ENCODE data around the gene DYNLT2B. TPM values are rescaled to one million over a fixed set of nuclear protein-coding genes. Genes with fewer than 3 reads are reported as not detected.

The DYNLT2B gene
- total and polyA plus RNA-seq, 2 donors (not counting 3 experiments of a cell fraction or from before 2014, with no cell fraction given), result 9.2 to 13.9 TPM

- intact Hi-C loops (cut with micrococcal nuclease) (no loop called here), dilution Hi-C loops (cut with MboI; ENCODE audit: extremely low pct_ligation_motif_present, low sequenced_read_pairs) (no loop called here)
- BruUV-seq (replicated peaks), result no TSS peak
- Histone ChIP-seq H3K4me3 (replicated peaks in 1 of 3; ENCODE audit: insufficient read depth in 1 of 3, low read depth in 1 of 3, low read length in 3 of 3) (no peak overlapping the region), H3K9me3 (replicated peaks; ENCODE audit: control insufficient read depth, insufficient read depth, low read length) (no peaks in the 10 kb centered on the region), H3K27ac (ENCODE audit: insufficient read depth, low read depth, low read length) (no peak overlapping the region), H3K9me1 (replicated peaks; ENCODE audit: control insufficient read depth, extremely low read depth, insufficient read depth, low read length) (no peaks in the 10 kb centered on the region), H3K9ac (replicated peaks; ENCODE audit: extremely low read depth, insufficient read depth, low read length) (no peak overlapping the region), H2AFZ (ENCODE audit: low read depth, low read length) (no peak overlapping the region), H3K4me2 (ENCODE audit: insufficient read depth, low read length) (no peak overlapping the region), H3K27me3 (ENCODE audit: control insufficient read depth in 2 of 2, insufficient read depth in 2 of 2, low read length in 2 of 2) (no peaks in the 10 kb centered on the region), H3K36me3 (ENCODE audit: control insufficient read depth in 2 of 2, extremely low read depth in 1 of 2, insufficient read depth in 2 of 2, low read length in 2 of 2) (no peaks in the 10 kb centered on the region), H4K20me1 (replicated peaks; ENCODE audit: control insufficient read depth, extremely low read depth, insufficient read depth, low read length) (no peaks in the 10 kb centered on the region), H3K4me1 (ENCODE audit: control insufficient read depth, extremely low read depth, insufficient read depth, low read length) (peaks cover 5% of the 10 kb centered on the region), H3K79me2 (ENCODE audit: control insufficient read depth, insufficient read depth, low read length) (no peaks in the 10 kb centered on the region)
- CTCF ChIA-PET, result no interaction called here
- TF ChIP-seq FOS (IDR thresholded peaks at IDR 0.05; ENCODE audit: borderline replicate concordance, insufficient read depth, low read length), result no peak
- TF ChIP-seq, protein P1, sequence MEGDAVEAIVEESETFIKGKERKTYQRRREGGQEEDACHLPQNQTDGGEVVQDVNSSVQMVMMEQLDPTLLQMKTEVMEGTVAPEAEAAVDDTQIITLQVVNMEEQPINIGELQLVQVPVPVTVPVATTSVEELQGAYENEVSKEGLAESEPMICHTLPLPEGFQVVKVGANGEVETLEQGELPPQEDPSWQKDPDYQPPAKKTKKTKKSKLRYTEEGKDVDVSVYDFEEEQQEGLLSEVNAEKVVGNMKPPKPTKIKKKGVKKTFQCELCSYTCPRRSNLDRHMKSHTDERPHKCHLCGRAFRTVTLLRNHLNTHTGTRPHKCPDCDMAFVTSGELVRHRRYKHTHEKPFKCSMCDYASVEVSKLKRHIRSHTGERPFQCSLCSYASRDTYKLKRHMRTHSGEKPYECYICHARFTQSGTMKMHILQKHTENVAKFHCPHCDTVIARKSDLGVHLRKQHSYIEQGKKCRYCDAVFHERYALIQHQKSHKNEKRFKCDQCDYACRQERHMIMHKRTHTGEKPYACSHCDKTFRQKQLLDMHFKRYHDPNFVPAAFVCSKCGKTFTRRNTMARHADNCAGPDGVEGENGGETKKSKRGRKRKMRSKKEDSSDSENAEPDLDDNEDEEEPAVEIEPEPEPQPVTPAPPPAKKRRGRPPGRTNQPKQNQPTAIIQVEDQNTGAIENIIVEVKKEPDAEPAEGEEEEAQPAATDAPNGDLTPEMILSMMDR (IDR thresholded peaks at IDR 0.05; ENCODE audit: extremely low read depth in 1 of 2, insufficient read depth in 1 of 2, low read depth in 1 of 2, low read length in 2 of 2), result no peak
- FAIRE-seq, result no peak
- POLR2A ChIA-PET, result no interaction called here
- DNase-seq (ENCODE audit: low read depth, low spot score), result no peak
These were observed 2.2 kb downstream of the DYNLT2B start for GRCh38 chr3:196315821-196316220.

- no TSS peak for BruUV-seq (replicated peaks)
- Histone ChIP-seq H3K27ac (ENCODE audit: insufficient read depth, low read depth, low read length) (no peak overlapping the region), H3K79me2 (ENCODE audit: control insufficient read depth, insufficient read depth, low read length) (no peaks in the 10 kb centered on the region), H3K4me3 (replicated peaks in 1 of 3; ENCODE audit: insufficient read depth in 1 of 3, low read depth in 1 of 3, low read length in 3 of 3) (no peak overlapping the region), H3K9me3 (replicated peaks; ENCODE audit: control insufficient read depth, insufficient read depth, low read length) (no peaks in the 10 kb centered on the region), H3K27me3 (ENCODE audit: control insufficient read depth in 2 of 2, insufficient read depth in 2 of 2, low read length in 2 of 2) (no peaks in the 10 kb centered on the region), H3K4me1 (ENCODE audit: control insufficient read depth, extremely low read depth, insufficient read depth, low read length) (peaks cover 2% of the 10 kb centered on the region), H3K9me1 (replicated peaks; ENCODE audit: control insufficient read depth, extremely low read depth, insufficient read depth, low read length) (no peaks in the 10 kb centered on the region), H2AFZ (ENCODE audit: low read depth, low read length) (no peak overlapping the region), H3K4me2 (ENCODE audit: insufficient read depth, low read length) (no peak overlapping the region), H4K20me1 (replicated peaks; ENCODE audit: control insufficient read depth, extremely low read depth, insufficient read depth, low read length) (no peaks in the 10 kb centered on the region), H3K9ac (replicated peaks; ENCODE audit: extremely low read depth, insufficient read depth, low read length) (no peak overlapping the region), H3K36me3 (ENCODE audit: control insufficient read depth in 2 of 2, extremely low read depth in 1 of 2, insufficient read depth in 2 of 2, low read length in 2 of 2) (no peaks in the 10 kb centered on the region)
- FAIRE-seq, result no peak
- no peak for TF ChIP-seq POLR2A (IDR thresholded peaks at IDR 0.05; ENCODE audit: low read depth, low read length)
- TF ChIP-seq JUN (IDR thresholded peaks at IDR 0.05; ENCODE audit: borderline replicate concordance, insufficient read depth, insufficient read length, low read depth), result no peak
- TF ChIP-seq EZH2 (IDR thresholded peaks at IDR 0.05; ENCODE audit: borderline replicate concordance, low read depth, low read length, severe bottlenecking), result no peak
- TF ChIP-seq MYC (IDR thresholded peaks at IDR 0.05; ENCODE audit: low read depth, low read length), result no peak
- TF ChIP-seq, protein P1 (IDR thresholded peaks at IDR 0.05; ENCODE audit: extremely low read depth in 1 of 2, insufficient read depth in 1 of 2, low read depth in 1 of 2, low read length in 2 of 2), result no peak
- TF ChIP-seq MAX (IDR thresholded peaks at IDR 0.05; ENCODE audit: insufficient read depth, insufficient read length), result no peak
- no peak for TF ChIP-seq POLR2AphosphoS5 (IDR thresholded peaks at IDR 0.05; ENCODE audit: insufficient read depth, low read depth, low read length)
- TF ChIP-seq GATA2 (IDR thresholded peaks at IDR 0.05; ENCODE audit: insufficient read depth, insufficient read length, low read depth, low read length), result no peak
- TF ChIP-seq FOS (IDR thresholded peaks at IDR 0.05; ENCODE audit: borderline replicate concordance, insufficient read depth, low read length), result no peak
- POLR2A ChIA-PET, result no interaction called here
- intact Hi-C loops (cut with micrococcal nuclease), result no loop called here
- CTCF ChIA-PET, result interaction anchor here (1.0 kb wide), 1 partner anchor 61 kb away, joined by 3 read pairs; no protein-coding TSS in a partner anchor
- no peak for DNase-seq (ENCODE audit: low read depth, low spot score)
- dilution Hi-C loops (cut with MboI; ENCODE audit: extremely low pct_ligation_motif_present, low sequenced_read_pairs), result no loop called here
These were observed 3.4 kb downstream of the DYNLT2B start for GRCh38 chr3:196314597-196314996.
